ENCODE results near the gene FAM3B.
"Not testable (repeated sequence)": the region's sequence is repeated elsewhere in the genome, so short reads cannot be mapped to it uniquely, and the experiment has no call there.

The FAM3B gene

GRCh38 chr21:41358193-41359166, 41.9 kb downstream of the FAM3B start:
- Histone ChIP-seq H3K9me3 (ENCODE audit: control insufficient read depth, insufficient read depth, low read depth, low read length) (no peaks in the 10 kb centered on the region), H3K36me3 (ENCODE audit: control insufficient read depth in 2 of 2, insufficient read depth in 1 of 2, low read length in 2 of 2) (no peaks in the 10 kb centered on the region), H3K4me1 (ENCODE audit: control insufficient read depth, insufficient read depth, low read length) (no peaks in the 10 kb centered on the region), H3K4me3 (ENCODE audit: low read depth, low read length) (no peak overlapping the region), H3K27ac (ENCODE audit: extremely low read depth, low read depth, low read length) (no peak overlapping the region)
- ChIA-PET POLR2A (no interaction called here), CTCF (no interaction called here)
- no peak for TF ChIP-seq AEBP2 (tag by site-specific recombination; IDR thresholded peaks at IDR 0.05; ENCODE audit: borderline replicate concordance)
- no peak for TF ChIP-seq ZNF19 (tag by site-specific recombination; IDR thresholded peaks at IDR 0.05; ENCODE audit: low read depth)
- no peak for TF ChIP-seq ZNF561 (tag by site-specific recombination; IDR thresholded peaks at IDR 0.05; ENCODE audit: borderline replicate concordance)
- no peak for TF ChIP-seq ZNF777 (tag by site-specific recombination; IDR thresholded peaks at IDR 0.05; ENCODE audit: borderline replicate concordance)
- TF ChIP-seq ZNF621 (tag by site-specific recombination; IDR thresholded peaks at IDR 0.05), result no peak
- TF ChIP-seq ZNF514 (tag by site-specific recombination; IDR thresholded peaks at IDR 0.05), result no peak
- no peak for TF ChIP-seq ZNF146 (tag by site-specific recombination; IDR thresholded peaks at IDR 0.05)

DNA sequence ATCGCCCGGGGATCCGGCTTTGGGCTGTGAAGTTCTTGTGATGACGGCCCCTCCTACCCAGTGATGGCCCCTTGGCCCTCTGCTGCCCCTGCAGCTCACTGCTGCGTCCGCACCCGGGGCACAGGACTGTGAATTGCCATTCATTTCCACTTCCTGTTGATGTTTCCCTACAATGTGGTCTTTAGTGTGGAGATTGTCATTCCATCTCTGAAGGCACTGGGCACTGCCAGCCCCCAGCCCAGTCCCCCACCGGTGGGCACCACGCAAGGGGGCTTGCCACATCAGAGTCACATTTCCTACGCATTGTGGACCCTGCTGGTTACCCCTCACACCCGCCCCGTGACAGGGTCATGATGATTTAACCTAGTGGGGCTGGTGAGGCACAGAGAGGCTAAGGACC, 42.7 kb downstream of the FAM3B start:
- H3K27ac ChIP-seq (ENCODE audit: extremely low read depth, low read depth, low read length), result no peak overlapping the region
- POLR2A ChIA-PET, result no interaction called here
- TF ChIP-seq HOXA7 (CRISPR knock-in tag; IDR thresholded peaks at IDR 0.05; ENCODE audit: borderline replicate concordance) (no peak), ZNF76 (tag by site-specific recombination; IDR thresholded peaks at IDR 0.05; ENCODE audit: borderline replicate concordance, low read depth) (no peak), ZNF624 (tag by site-specific recombination; IDR thresholded peaks at IDR 0.05) (no peak), ZNF404 (tag by site-specific recombination; IDR thresholded peaks at IDR 0.05) (no peak), OSR2 (tag by site-specific recombination; IDR thresholded peaks at IDR 0.05) (no peak), MZF1 (tag by site-specific recombination; IDR thresholded peaks at IDR 0.05; ENCODE audit: borderline replicate concordance) (no peak), ZBTB6 (tag by site-specific recombination; IDR thresholded peaks at IDR 0.05) (no peak)

DNA sequence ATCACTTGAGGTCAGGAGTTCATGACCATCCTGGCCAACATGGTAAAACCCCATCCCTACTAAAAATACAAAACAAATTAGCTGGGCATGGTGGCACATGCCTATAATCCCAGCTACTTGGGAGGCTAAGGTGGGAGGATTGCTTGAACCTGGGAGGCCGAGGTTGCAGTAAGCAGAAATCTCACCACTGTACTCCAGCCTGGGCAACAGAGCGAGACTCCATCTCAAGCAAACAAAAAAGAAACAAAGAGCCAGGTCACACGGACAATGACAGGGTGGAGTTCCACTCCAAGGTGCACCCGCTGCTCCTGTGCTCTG, 43.1 kb downstream of the FAM3B start:
- POLR2A ChIA-PET; CTCF ChIA-PET; H3K9me3 ChIP-seq (ENCODE audit: control insufficient read depth, insufficient read depth, low read depth, low read length); H3K36me3 ChIP-seq (ENCODE audit: control insufficient read depth in 2 of 2, insufficient read depth in 1 of 2, low read length in 2 of 2); H3K27ac ChIP-seq (ENCODE audit: extremely low read depth, low read depth, low read length); H3K4me1 ChIP-seq (ENCODE audit: control insufficient read depth, insufficient read depth, low read length); H3K4me3 ChIP-seq (ENCODE audit: low read depth, low read length): not testable (repeated sequence)

More for the DNA sequence above, 42.7 kb downstream of the FAM3B start:
- H3K36me3 ChIP-seq (ENCODE audit: control insufficient read depth in 2 of 2, insufficient read depth in 1 of 2, low read length in 2 of 2), result no peaks in the 10 kb centered on the region
- no peak overlapping the region for H3K4me3 ChIP-seq (ENCODE audit: low read depth, low read length)
- H3K9me3 ChIP-seq (ENCODE audit: control insufficient read depth, insufficient read depth, low read depth, low read length), result no peaks in the 10 kb centered on the region
- no peaks in the 10 kb centered on the region for H3K4me1 ChIP-seq (ENCODE audit: control insufficient read depth, insufficient read depth, low read length)
- CTCF ChIA-PET, result no interaction called here

- H3K4me3 ChIP-seq (ENCODE audit: low read depth, low read length), result no peak overlapping the region
- CTCF ChIA-PET, result interaction anchor here (0.6 kb wide), 1 partner anchor 21 kb away, joined by 4 read pairs; no protein-coding TSS in a partner anchor
- no peaks in the 10 kb centered on the region for H3K36me3 ChIP-seq (ENCODE audit: control insufficient read depth in 2 of 2, insufficient read depth in 1 of 2, low read length in 2 of 2)
- POLR2A ChIA-PET, result no interaction called here
- H3K27ac ChIP-seq (ENCODE audit: extremely low read depth, low read depth, low read length), result no peak overlapping the region
- no peaks in the 10 kb centered on the region for H3K4me1 ChIP-seq (ENCODE audit: control insufficient read depth, insufficient read depth, low read length)
- H3K9me3 ChIP-seq (ENCODE audit: control insufficient read depth, insufficient read depth, low read depth, low read length), result no peaks in the 10 kb centered on the region
- no peak for TF ChIP-seq ZNF768 (tag by site-specific recombination; IDR thresholded peaks at IDR 0.05)
- TF ChIP-seq ZNF23 (tag by site-specific recombination; IDR thresholded peaks at IDR 0.05; ENCODE audit: borderline replicate concordance), result no peak
- TF ChIP-seq ZNF211 (tag by site-specific recombination; IDR thresholded peaks at IDR 0.05; ENCODE audit: low read depth), result no peak
- TF ChIP-seq, protein P1, sequence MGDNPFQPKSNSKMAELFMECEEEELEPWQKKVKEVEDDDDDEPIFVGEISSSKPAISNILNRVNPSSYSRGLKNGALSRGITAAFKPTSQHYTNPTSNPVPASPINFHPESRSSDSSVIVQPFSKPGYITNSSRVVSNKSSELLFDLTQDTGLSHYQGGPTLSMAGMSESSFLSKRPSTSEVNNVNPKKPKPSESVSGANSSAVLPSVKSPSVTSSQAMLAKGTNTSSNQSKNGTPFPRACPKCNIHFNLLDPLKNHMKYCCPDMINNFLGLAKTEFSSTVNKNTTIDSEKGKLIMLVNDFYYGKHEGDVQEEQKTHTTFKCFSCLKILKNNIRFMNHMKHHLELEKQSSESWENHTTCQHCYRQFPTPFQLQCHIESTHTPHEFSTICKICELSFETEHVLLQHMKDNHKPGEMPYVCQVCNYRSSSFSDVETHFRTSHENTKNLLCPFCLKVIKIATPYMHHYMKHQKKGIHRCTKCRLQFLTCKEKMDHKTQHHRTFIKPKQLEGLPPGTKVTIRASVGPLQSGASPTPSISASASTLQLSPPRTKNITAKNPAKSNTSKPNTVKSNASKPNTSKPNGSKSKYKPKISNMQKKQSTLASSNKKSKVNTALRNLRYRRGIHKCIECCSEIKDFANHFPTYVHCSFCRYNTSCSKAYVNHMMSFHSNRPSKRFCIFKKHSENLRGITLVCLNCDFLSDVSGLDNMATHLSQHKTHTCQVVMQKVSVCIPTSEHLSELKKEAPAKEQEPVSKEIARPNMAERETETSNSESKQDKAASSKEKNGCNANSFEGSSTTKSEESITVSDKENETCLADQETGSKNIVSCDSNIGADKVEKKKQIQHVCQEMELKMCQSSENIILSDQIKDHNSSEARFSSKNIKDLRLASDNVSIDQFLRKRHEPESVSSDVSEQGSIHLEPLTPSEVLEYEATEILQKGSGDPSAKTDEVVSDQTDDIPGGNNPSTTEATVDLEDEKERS (tag by site-specific recombination; IDR thresholded peaks at IDR 0.05), result no peak
- TF ChIP-seq ZNF645 (tag by site-specific recombination; IDR thresholded peaks at IDR 0.05), result no peak
- TF ChIP-seq ZNF623 (tag by site-specific recombination; IDR thresholded peaks at IDR 0.05), result no peak
Observed at GRCh38 chr21:41360072-41360821, 43.6 kb downstream of the FAM3B start.

Measured in HEK293 (cell line).